ENCODE measurements around the gene C22orf42. TPM values are rescaled to one million over a fixed set of nuclear protein-coding genes. Genes with fewer than 3 reads are reported as not detected.

Gene C22orf42
- total RNA-seq, 4 donors from 2014 or later, result not detected

GRCh38 chr22:32122899-32123298 is 36.2 kb downstream of the C22orf42 start:
- TF ChIP-seq POLR2A (IDR thresholded peaks at IDR 0.05) (no peak), CTCF (IDR thresholded peaks at IDR 0.05) (no peak)
- intact Hi-C loops (cut with DNase I; ENCODE audit: low total_unique reads), result no loop called here
- no peaks in the 10 kb centered on the region for H3K9me3 ChIP-seq
- H3K27me3 ChIP-seq, result no peaks in the 10 kb centered on the region
- H3K27ac ChIP-seq, result no peak overlapping the region
- no peaks in the 10 kb centered on the region for H3K36me3 ChIP-seq
- no peak for DNase-seq
- no peak overlapping the region for H3K4me3 ChIP-seq
- no peaks in the 10 kb centered on the region for H3K4me1 ChIP-seq

GRCh38 chr22:32120603-32121002 is 38.5 kb downstream of the C22orf42 start:
- Histone ChIP-seq H3K27ac (no peak overlapping the region), H3K4me3 (no peak overlapping the region), H3K36me3 (no peaks in the 10 kb centered on the region), H3K9me3 (no peaks in the 10 kb centered on the region), H3K27me3 (no peaks in the 10 kb centered on the region), H3K4me1 (no peaks in the 10 kb centered on the region)
- DNase-seq, result no peak
- TF ChIP-seq CTCF (IDR thresholded peaks at IDR 0.05), result no peak
- TF ChIP-seq POLR2A (IDR thresholded peaks at IDR 0.05), result no peak
- intact Hi-C loops (cut with DNase I; ENCODE audit: low total_unique reads), result no loop called here

- Histone ChIP-seq H3K9me3 (no peaks in the 10 kb centered on the region), H3K4me1 (no peaks in the 10 kb centered on the region), H3K4me3 (no peak overlapping the region), H3K27ac (no peak overlapping the region), H3K27me3 (no peaks in the 10 kb centered on the region), H3K36me3 (no peaks in the 10 kb centered on the region)
- no peak for TF ChIP-seq POLR2A (IDR thresholded peaks at IDR 0.05)
- no peak for TF ChIP-seq CTCF (IDR thresholded peaks at IDR 0.05)
- DNase-seq, result no peak
- intact Hi-C loops (cut with DNase I; ENCODE audit: low total_unique reads), result no loop called here
Observed at GRCh38 chr22:32119568-32120235, 39.4 kb downstream of the C22orf42 start.

GRCh38 chr22:32112380-32112779 is 46.7 kb downstream of the C22orf42 start:
- Histone ChIP-seq H3K4me1 (no peaks in the 10 kb centered on the region), H3K27me3 (no peaks in the 10 kb centered on the region), H3K9me3 (no peaks in the 10 kb centered on the region), H3K36me3 (no peaks in the 10 kb centered on the region), H3K27ac (no peak overlapping the region), H3K4me3 (no peak overlapping the region)
- DNase-seq, result no peak
- no peak for TF ChIP-seq CTCF (IDR thresholded peaks at IDR 0.05)
- no peak for TF ChIP-seq POLR2A (IDR thresholded peaks at IDR 0.05)
- intact Hi-C loops (cut with DNase I; ENCODE audit: low total_unique reads), result no loop called here

- H3K4me1 ChIP-seq, result no peaks in the 10 kb centered on the region
- intact Hi-C loops (cut with DNase I; ENCODE audit: low total_unique reads), result no loop called here
- no peaks in the 10 kb centered on the region for H3K36me3 ChIP-seq
- DNase-seq, result no peak
- no peak overlapping the region for H3K27ac ChIP-seq
- no peak overlapping the region for H3K4me3 ChIP-seq
- no peak for TF ChIP-seq CTCF (IDR thresholded peaks at IDR 0.05)
- no peak for TF ChIP-seq POLR2A (IDR thresholded peaks at IDR 0.05)
- no peaks in the 10 kb centered on the region for H3K9me3 ChIP-seq
- no peaks in the 10 kb centered on the region for H3K27me3 ChIP-seq
Observed at GRCh38 chr22:32106930-32107329, 52.2 kb downstream of the C22orf42 start.
